GM23248 (cell line): ENCODE results near the gene ELF1. TPM values are rescaled to one million over a fixed set of nuclear protein-coding genes. Genes with fewer than 3 reads are reported as not detected.

Experiments
- DNase-seq: peaks from one replicate; pipeline ENCODE4 v3.0.0-alpha.2; 2015
- H2AFZ ChIP-seq: fragments of 200-600 bp; sonication (generic); 2 replicates; pipeline ENCODE4 v1.6.1; 2016; ENCODE audit warnings: antibody characterized with exemption
- H3F3A ChIP-seq: fragments of 200-600 bp; sonication (generic); 2 replicates; pipeline ENCODE4 v1.6.1; 2016; ENCODE audit warnings: mild to moderate bottlenecking, antibody characterized with exemption, mixed run types; ENCODE audit not compliant: insufficient read depth
- H3K27ac ChIP-seq: fragments of 200-600 bp; sonication (generic); 2 replicates; pipeline ENCODE4 v1.5.1; 2016; ENCODE audit warnings: mild to moderate bottlenecking
- H3K27me3 ChIP-seq: fragments of 200-600 bp; sonication (generic); replicated peaks from 2 replicates; pipeline ENCODE4 v1.6.1; 2016; ENCODE audit warnings: mild to moderate bottlenecking; ENCODE audit not compliant: insufficient read depth
- H3K36me3 ChIP-seq: fragments of 200-600 bp; sonication (generic); 2 replicates; pipeline ENCODE4 v1.6.1; 2016; ENCODE audit warnings: low read depth, mild to moderate bottlenecking
- H3K4me1 ChIP-seq: fragments of 200-600 bp; sonication (generic); 2 replicates; pipeline ENCODE4 v1.6.1; 2016; ENCODE audit warnings: mild to moderate bottlenecking; ENCODE audit not compliant: insufficient read depth
- H3K4me2 ChIP-seq: fragments of 200-600 bp; sonication (generic); one replicate; pipeline ENCODE4 v1.6.1; 2016; ENCODE audit warnings: mild to moderate bottlenecking; ENCODE audit not compliant: unreplicated experiment
- H3K4me3 ChIP-seq: fragments of 200-600 bp; sonication (generic); 2 replicates; pipeline ENCODE4 v1.5.1; 2016; ENCODE audit warnings: mild to moderate bottlenecking
- H3K79me2 ChIP-seq: fragments of 200-600 bp; sonication (generic); 2 replicates; pipeline ENCODE4 v1.6.1; 2016; ENCODE audit warnings: mild to moderate bottlenecking; ENCODE audit not compliant: insufficient read depth
- H3K9ac ChIP-seq: fragments of 200-600 bp; sonication (generic); 2 replicates; pipeline ENCODE4 v1.6.1; 2016; ENCODE audit warnings: mild to moderate bottlenecking
- H3K9me2 ChIP-seq: fragments of 200-600 bp; sonication (generic); 2 replicates; pipeline ENCODE4 v1.6.1; 2016; ENCODE audit warnings: mixed run types, mild to moderate bottlenecking, moderate library complexity; ENCODE audit not compliant: insufficient read depth
- H3K9me3 ChIP-seq: fragments of 200-600 bp; sonication (generic); one replicate; pipeline ENCODE4 v1.6.1; 2017; ENCODE audit warnings: low read depth
- H4K20me1 ChIP-seq: fragments of 200-600 bp; sonication (generic); 2 replicates; pipeline ENCODE4 v1.6.0; 2016; ENCODE audit not compliant: insufficient read depth
- EZH2 ChIP-seq: fragments of 200-600 bp; sonication (generic); IDR thresholded peaks from 2 replicates; pipeline ENCODE4 v1.6.1; 2018; ENCODE audit warnings: antibody characterized with exemption, mild to moderate bottlenecking; ENCODE audit not compliant: insufficient read depth, poor library complexity, severe bottlenecking
- EZH2phosphoT487 ChIP-seq: fragments of 200-600 bp; sonication (generic); IDR thresholded peaks from 2 replicates; pipeline ENCODE4 v1.6.1; 2018; ENCODE audit warnings: antibody characterized with exemption, moderate library complexity, mild to moderate bottlenecking, low read depth; ENCODE audit not compliant: insufficient read depth
- WGBS, 2 experiments: methylation state at CpG; one replicate each; pipeline ENCODE4 v1.1.6; 2015 to 2017; ENCODE audit warnings: low lambda C conversion rate in 2 of 2, low coverage in 1 of 2; ENCODE audit errors: missing lambda C conversion rate in 2 of 2; 5-methylcytosine and 5-hydroxymethylcytosine counted together
- in situ Hi-C: fragments of 300-500 bp; cut with MboI; formaldehyde crosslinking; loops from 2 replicates; pipeline ENCODE4 v1.15.0; 2020
- polyA plus RNA-seq: library from polyadenylated mRNA; unstranded; fragments of >200 nt; fragmentation: Nextera tagmentation; extraction: Ambion mirVana; gene quantifications from 2 replicates; pipeline ENCODE4 v1.2.1, GENCODE V29; 2016
- total RNA-seq: library from RNA; depleted of rRNA; stranded (reverse); fragments of >200 nt; shearing (Covaris generic); gene quantifications from 2 replicates; pipeline ENCODE4 v1.2.3, GENCODE V29; 2014

Gene ELF1
- total and polyA plus RNA-seq, 2 experiments from 2014 or later, result 36.1 to 42.7 TPM

- no peak for TF ChIP-seq EZH2
- TF ChIP-seq EZH2phosphoT487, result no peak
- H3K79me2 ChIP-seq, result peaks cover 98% of the 10 kb centered on the region
- in situ Hi-C loops, result no loop called here
- peaks cover 9% of the 10 kb centered on the region for H3K4me1 ChIP-seq
- peak overlapping the region; percentile 64 for H3K27ac ChIP-seq
- no peaks in the 10 kb centered on the region for H3K36me3 ChIP-seq
- peak overlapping the region; percentile 67 for H2AFZ ChIP-seq
- peak overlapping the region; percentile 55 for H3K4me2 ChIP-seq
- H3F3A ChIP-seq, result 0 out of 2 replicates have a peak, but pooled peaks cover 6% of the 10 kb centered on the region
- no peaks in the 10 kb centered on the region for H3K27me3 ChIP-seq
- WGBS, 2 experiments, result 92 to 98% methylated on average over 1 of the region's 1 CpG
- H3K9ac ChIP-seq, result peak overlapping the region; percentile 66
- H3K4me3 ChIP-seq, result peak overlapping the region; percentile 51
- no peak for DNase-seq
- peaks cover 3% of the 10 kb centered on the region; the same call in 1 of the 2 replicates for H4K20me1 ChIP-seq
- no peaks in the 10 kb centered on the region for H3K9me3 ChIP-seq
- no peaks in the 10 kb centered on the region for H3K9me2 ChIP-seq
These were observed 541 bp downstream of the ELF1 start for GRCh38 chr13:41018602-41018948.

- H3K4me1 ChIP-seq, result peaks cover 9% of the 10 kb centered on the region
- H3K9me2 ChIP-seq, result no peaks in the 10 kb centered on the region
- peaks cover 3% of the 10 kb centered on the region; the same call in 1 of the 2 replicates for H4K20me1 ChIP-seq
- H3K27me3 ChIP-seq, result no peaks in the 10 kb centered on the region
- 0 out of 2 replicates have a peak, but pooled peaks cover 6% of the 10 kb centered on the region for H3F3A ChIP-seq
- H3K9me3 ChIP-seq, result no peaks in the 10 kb centered on the region
- 85 to 86% methylated on average over 3 of the region's 3 CpGs for WGBS, 2 experiments
- H2AFZ ChIP-seq, result no peak overlapping the region
- 0 out of 2 replicates have a peak, but pooled peaks cover 3% of the 10 kb centered on the region for H3K36me3 ChIP-seq
- no peak overlapping the region for H3K4me2 ChIP-seq
- TF ChIP-seq EZH2phosphoT487 (no peak), EZH2 (no peak)
- in situ Hi-C loops, result no loop called here
- H3K27ac ChIP-seq, result no peak overlapping the region
- no peak for DNase-seq
- peaks cover 98% of the 10 kb centered on the region for H3K79me2 ChIP-seq
- H3K9ac ChIP-seq, result no peak overlapping the region
- no peak overlapping the region for H3K4me3 ChIP-seq
These were observed 1.1 kb downstream of the ELF1 start for GRCh38 chr13:41017817-41018601.

- H3K4me1 ChIP-seq, result peaks cover 9% of the 10 kb centered on the region
- H3K27me3 ChIP-seq, result no peaks in the 10 kb centered on the region
- no peak overlapping the region for H3K9ac ChIP-seq
- H3K79me2 ChIP-seq, result peaks cover 98% of the 10 kb centered on the region
- 0 out of 2 replicates have a peak, but pooled peaks cover 3% of the 10 kb centered on the region for H3K36me3 ChIP-seq
- DNase-seq, result no peak
- no peaks in the 10 kb centered on the region for H3K9me3 ChIP-seq
- H3K27ac ChIP-seq, result no peak overlapping the region
- no peak overlapping the region for H3K4me3 ChIP-seq
- WGBS, 2 experiments, result 70 to 77% methylated on average over 2 of the region's 2 CpGs
- in situ Hi-C loops, result no loop called here
- H4K20me1 ChIP-seq, result peaks cover 3% of the 10 kb centered on the region; the same call in 1 of the 2 replicates
- H3F3A ChIP-seq, result 0 out of 2 replicates have a peak, but pooled peaks cover 6% of the 10 kb centered on the region
- H3K9me2 ChIP-seq, result no peaks in the 10 kb centered on the region
- no peak for TF ChIP-seq EZH2
- no peak for TF ChIP-seq EZH2phosphoT487
- no peak overlapping the region for H3K4me2 ChIP-seq
- H2AFZ ChIP-seq, result no peak overlapping the region
These were observed 2.0 kb downstream of the ELF1 start for GRCh38 chr13:41017159-41017558.

GRCh38 chr13:41015920-41016319 is 3.2 kb downstream of the ELF1 start:
- WGBS, 2 experiments, result 90 to 94% methylated on average over 6 of the region's 6 CpGs
- TF ChIP-seq EZH2 (no peak), EZH2phosphoT487 (no peak)
- Histone ChIP-seq H3K36me3 (0 out of 2 replicates have a peak, but pooled peaks cover 3% of the 10 kb centered on the region), H3K27ac (no peak overlapping the region), H2AFZ (no peak overlapping the region), H4K20me1 (no peaks in the 10 kb centered on the region; the same call in 1 of the 2 replicates), H3K9ac (no peak overlapping the region), H3F3A (0 out of 2 replicates have a peak, but pooled peaks cover 6% of the 10 kb centered on the region), H3K4me1 (peaks cover 9% of the 10 kb centered on the region), H3K79me2 (peaks cover 98% of the 10 kb centered on the region), H3K27me3 (no peaks in the 10 kb centered on the region), H3K4me3 (no peak overlapping the region), H3K4me2 (no peak overlapping the region), H3K9me2 (no peaks in the 10 kb centered on the region), H3K9me3 (no peaks in the 10 kb centered on the region)
- in situ Hi-C loops, result no loop called here
- no peak for DNase-seq
